COR-L47 (cell line): ENCODE measurements around the gene MOCOS.

ENCODE experiments used
- DNase-seq: peaks from one replicate; lab custom pipeline; 2025; lab: John Stamatoyannopoulos, UW

The MOCOS gene

GRCh38 chr18:36179562-36180355 is 7.5 kb upstream of the MOCOS start:
- no peak for DNase-seq

GRCh38 chr18:36181441-36181840 is 5.9 kb upstream of the MOCOS start:
- DNase-seq = no peak

GRCh38 chr18:36181898-36182506 is 5.3 kb upstream of the MOCOS start:
- DNase-seq = no peak

GRCh38 chr18:36183033-36183432 is 4.3 kb upstream of the MOCOS start:
- no peak for DNase-seq

GRCh38 chr18:36183987-36184386 is 3.3 kb upstream of the MOCOS start:
- no peak for DNase-seq

- no peak for DNase-seq
Measured at GRCh38 chr18:36185157-36185556, 2.1 kb upstream of the MOCOS start.

- DNase-seq = no peak
Measured at GRCh38 chr18:36185901-36186460, 1.3 kb upstream of the MOCOS start.

GRCh38 chr18:36186461-36187192 is 670 bp upstream of the MOCOS start:
- DNase-seq = no peak

GRCh38 chr18:36187826-36188721 is 777 bp downstream of the MOCOS start:
- DNase-seq = no peak

GRCh38 chr18:36188916-36189315 is 1.6 kb downstream of the MOCOS start:
- no peak for DNase-seq

- no peak for DNase-seq
Measured at GRCh38 chr18:36189486-36189885, 2.2 kb downstream of the MOCOS start.

- no peak for DNase-seq
Measured at GRCh38 chr18:36191286-36191685, 4.0 kb downstream of the MOCOS start.

- DNase-seq = no peak
Measured at GRCh38 chr18:36191711-36192110, 4.4 kb downstream of the MOCOS start.

GRCh38 chr18:36194600-36195315 is 7.5 kb downstream of the MOCOS start:
- DNase-seq = no peak

- no peak for DNase-seq
Measured at GRCh38 chr18:36195427-36196122, 8.3 kb downstream of the MOCOS start.

- DNase-seq = no peak
Measured at GRCh38 chr18:36196238-36196995, 9.1 kb downstream of the MOCOS start.

- no peak for DNase-seq
Measured at GRCh38 chr18:36197511-36198166, 10.3 kb downstream of the MOCOS start.

GRCh38 chr18:36199691-36200295 is 12.5 kb downstream of the MOCOS start:
- DNase-seq = no peak

- no peak for DNase-seq
Measured at GRCh38 chr18:36200354-36200771, 13.1 kb downstream of the MOCOS start.
